ENCODE measurements around the gene MYH10. TPM values are rescaled to one million over a fixed set of nuclear protein-coding genes. Genes with fewer than 3 reads are reported as not detected.
A peak's percentile ranks its signal among the peaks of the same experiment; 100 is the strongest.

The MYH10 gene
- total RNA-seq, 2 donors from 2014 or later: 23.7 to 33.5 TPM

GRCh38 chr17:8656693-8657092, 26.2 kb upstream of the MYH10 start:
- no peak for ATAC-seq
- H3K9me3 Mint-ChIP-seq: peaks cover 6 to 18% of the 10 kb centered on the region in 2 donors
- H3K27ac Mint-ChIP-seq: no peak overlapping the region
- no peak for DNase-seq (ENCODE audit: low spot score in 2 of 2)
- peaks cover 10 to 13% of the 10 kb centered on the region in 2 donors for H3K36me3 Mint-ChIP-seq

- DNase-seq (ENCODE audit: low spot score in 2 of 2) (no peak), ATAC-seq (no peak)
- H3K9me3 Mint-ChIP-seq: peaks cover 6 to 10% of the 10 kb centered on the region in 2 donors
- peaks cover 10 to 13% of the 10 kb centered on the region in 2 donors for H3K36me3 Mint-ChIP-seq
- H3K27ac Mint-ChIP-seq: no peak overlapping the region
Observed at GRCh38 chr17:8654822-8655221, 24.3 kb upstream of the MYH10 start.

- H3K36me3 Mint-ChIP-seq: no peaks in the 10 kb centered on the region
- no peak for ATAC-seq
- no peak for DNase-seq (ENCODE audit: low spot score in 2 of 2)
Observed at GRCh38 chr17:8651013-8651412, 20.5 kb upstream of the MYH10 start.

GRCh38 chr17:8650119-8650499, 19.6 kb upstream of the MYH10 start:
- no peak for ATAC-seq
- H3K27ac Mint-ChIP-seq: no peak overlapping the region
- no peaks in the 10 kb centered on the region for H3K36me3 Mint-ChIP-seq
- no peaks in the 10 kb centered on the region for H3K9me3 Mint-ChIP-seq
- DNase-seq (ENCODE audit: low spot score in 2 of 2): no peak

More at GRCh38 chr17:8651013-8651412, 20.5 kb upstream of the MYH10 start:
- Mint-ChIP-seq H3K27ac (no peak overlapping the region), H3K9me3 (no peaks in the 10 kb centered on the region)

GRCh38 chr17:8649157-8650118, 18.9 kb upstream of the MYH10 start:
- DNase-seq (ENCODE audit: low spot score in 2 of 2): no peak
- Mint-ChIP-seq H3K36me3 (no peaks in the 10 kb centered on the region), H3K27ac (no peak overlapping the region), H3K9me3 (no peaks in the 10 kb centered on the region)
- no peak for ATAC-seq

- no peak for ATAC-seq
- Mint-ChIP-seq H3K36me3 (no peaks in the 10 kb centered on the region), H3K9me3 (no peaks in the 10 kb centered on the region), H3K27ac (no peak overlapping the region)
- no peak for DNase-seq (ENCODE audit: low spot score in 2 of 2)
Observed at GRCh38 chr17:8647956-8648355, 17.4 kb upstream of the MYH10 start.

- H3K9me3 Mint-ChIP-seq: no peaks in the 10 kb centered on the region
- no peak overlapping the region for H3K27ac Mint-ChIP-seq
- DNase-seq (ENCODE audit: low spot score in 2 of 2) (no peak), ATAC-seq (no peak)
- H3K36me3 Mint-ChIP-seq: no peaks in the 10 kb centered on the region
Observed at GRCh38 chr17:8647202-8647601, 16.7 kb upstream of the MYH10 start.

GRCh38 chr17:8644507-8644902, 14.0 kb upstream of the MYH10 start:
- no peak for DNase-seq (ENCODE audit: low spot score in 2 of 2)
- Mint-ChIP-seq H3K36me3 (no peaks in the 10 kb centered on the region), H3K27ac (no peak overlapping the region), H3K9me3 (no peaks in the 10 kb centered on the region)
- no peak for ATAC-seq

- no peak for ATAC-seq
- H3K27ac Mint-ChIP-seq: no peak overlapping the region
- no peaks in the 10 kb centered on the region for H3K36me3 Mint-ChIP-seq
- no peaks in the 10 kb centered on the region for H3K9me3 Mint-ChIP-seq
- DNase-seq (ENCODE audit: low spot score in 2 of 2): no peak
Observed at GRCh38 chr17:8643855-8644506, 13.5 kb upstream of the MYH10 start.

- H3K36me3 Mint-ChIP-seq: no peaks in the 10 kb centered on the region
- ATAC-seq: no peak
- no peak for DNase-seq (ENCODE audit: low spot score in 2 of 2)
- H3K27ac Mint-ChIP-seq: no peak overlapping the region
- no peaks in the 10 kb centered on the region for H3K9me3 Mint-ChIP-seq
Observed at GRCh38 chr17:8639709-8640108, 9.2 kb upstream of the MYH10 start.

GRCh38 chr17:8632061-8632460, 1.5 kb upstream of the MYH10 start:
- ATAC-seq: no peak
- Mint-ChIP-seq H3K27ac (no peak overlapping the region), H3K36me3 (peaks cover 6 to 8% of the 10 kb centered on the region in 2 donors), H3K9me3 (no peaks in the 10 kb centered on the region)
- no peak for DNase-seq (ENCODE audit: low spot score in 2 of 2)

GRCh38 chr17:8631554-8631877, 991 bp upstream of the MYH10 start:
- no peak for DNase-seq (ENCODE audit: low spot score in 2 of 2)
- no peak for ATAC-seq
- H3K9me3 Mint-ChIP-seq: no peaks in the 10 kb centered on the region
- no peak overlapping the region for H3K27ac Mint-ChIP-seq
- peaks cover 6 to 8% of the 10 kb centered on the region in 2 donors for H3K36me3 Mint-ChIP-seq

GRCh38 chr17:8630802-8631553, 453 bp upstream of the MYH10 start:
- peak overlapping the region in 1 of 2 donors; percentile 93 for H3K27ac Mint-ChIP-seq
- peaks cover 6 to 8% of the 10 kb centered on the region in 2 donors for H3K36me3 Mint-ChIP-seq
- H3K9me3 Mint-ChIP-seq: no peaks in the 10 kb centered on the region
- peak; percentile 95 to 96 for ATAC-seq
- peak; percentile 91 to 98 for DNase-seq (ENCODE audit: low spot score in 2 of 2)

- peak; percentile 17 to 58 for DNase-seq (ENCODE audit: low spot score in 2 of 2)
- peak overlapping the region in 1 of 2 donors; percentile 93 for H3K27ac Mint-ChIP-seq
- ATAC-seq: no peak
- peaks cover 6 to 8% of the 10 kb centered on the region in 2 donors for H3K36me3 Mint-ChIP-seq
- no peaks in the 10 kb centered on the region for H3K9me3 Mint-ChIP-seq
Observed at GRCh38 chr17:8629371-8630226, 926 bp downstream of the MYH10 start.

GRCh38 chr17:8628609-8629169, 1.8 kb downstream of the MYH10 start:
- H3K9me3 Mint-ChIP-seq: no peaks in the 10 kb centered on the region

GRCh38 chr17:8628172-8628571, 2.4 kb downstream of the MYH10 start:
- DNase-seq (ENCODE audit: low spot score in 2 of 2) (no peak), ATAC-seq (no peak)
- peaks cover 6 to 8% of the 10 kb centered on the region in 2 donors for H3K36me3 Mint-ChIP-seq
- no peak overlapping the region for H3K27ac Mint-ChIP-seq
- H3K9me3 Mint-ChIP-seq: no peaks in the 10 kb centered on the region

More at GRCh38 chr17:8628609-8629169, 1.8 kb downstream of the MYH10 start:
- no peak for DNase-seq (ENCODE audit: low spot score in 2 of 2)
- ATAC-seq: no peak
- Mint-ChIP-seq H3K36me3 (peaks cover 6 to 8% of the 10 kb centered on the region in 2 donors), H3K27ac (no peak overlapping the region)

All from activated naive CD4-positive, alpha-beta T cell treated with anti-CD3 and anti-CD28 coated beads, Interleukin-2, amount 50 U/mL, for 72 hours (primary cell).